GM12874 (cell line): ENCODE results near the gene FCER2.

Experiments
- CTCF ChIP-seq: IDR thresholded peaks from 2 replicates; pipeline ENCODE4 v1.5.1; 2011; ENCODE audit warnings: low read depth, mild to moderate bottlenecking, control low read depth, low read length, moderate library complexity; ENCODE audit not compliant: insufficient read depth

The FCER2 gene

DNA sequence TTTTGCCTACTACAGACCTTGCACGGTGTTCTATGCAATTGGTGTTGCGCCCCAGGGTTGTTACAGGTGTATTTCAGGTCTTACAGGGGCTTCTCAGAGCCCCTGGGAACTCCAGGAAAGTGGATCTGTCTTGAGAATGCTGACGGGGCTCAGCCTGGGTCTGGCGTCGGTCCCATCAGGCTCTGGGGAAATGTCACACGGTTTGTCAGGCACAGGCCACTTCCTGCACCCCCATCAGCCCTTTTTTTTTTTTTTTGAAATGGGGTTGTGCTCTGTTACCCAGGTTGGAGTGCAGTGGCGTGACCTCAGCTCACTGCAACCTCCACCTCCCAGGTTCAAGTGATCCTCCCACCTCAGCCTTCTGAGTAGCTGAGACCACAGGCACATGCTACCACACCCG is 16.7 kb upstream of the FCER2 start:
- no peak for TF ChIP-seq CTCF

DNA sequence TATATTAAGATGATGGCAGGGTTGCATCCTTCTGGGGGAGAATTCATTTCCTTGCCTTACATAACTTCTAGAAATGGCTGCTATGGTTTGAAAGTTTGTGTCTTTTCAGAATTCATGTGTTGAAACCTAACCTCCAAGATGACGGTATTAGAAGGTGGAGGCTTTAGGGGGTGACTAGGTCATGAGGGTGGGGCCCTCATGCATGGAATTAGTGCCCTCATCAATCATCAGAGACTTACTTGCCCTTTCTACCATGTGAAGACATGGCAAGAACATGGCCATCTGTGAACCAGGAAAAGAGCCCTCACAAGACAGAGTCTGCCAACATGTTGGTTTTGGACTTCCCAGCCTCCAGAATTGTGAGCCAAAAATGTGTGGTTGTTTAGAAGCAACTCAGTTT is 14.8 kb upstream of the FCER2 start:
- no peak for TF ChIP-seq CTCF

- TF ChIP-seq CTCF, result no peak
Observed at GRCh38 chr19:7715671-7716070, 13.7 kb upstream of the FCER2 start.

GRCh38 chr19:7710616-7711015 is 8.7 kb upstream of the FCER2 start:
- TF ChIP-seq CTCF, result no peak

DNA sequence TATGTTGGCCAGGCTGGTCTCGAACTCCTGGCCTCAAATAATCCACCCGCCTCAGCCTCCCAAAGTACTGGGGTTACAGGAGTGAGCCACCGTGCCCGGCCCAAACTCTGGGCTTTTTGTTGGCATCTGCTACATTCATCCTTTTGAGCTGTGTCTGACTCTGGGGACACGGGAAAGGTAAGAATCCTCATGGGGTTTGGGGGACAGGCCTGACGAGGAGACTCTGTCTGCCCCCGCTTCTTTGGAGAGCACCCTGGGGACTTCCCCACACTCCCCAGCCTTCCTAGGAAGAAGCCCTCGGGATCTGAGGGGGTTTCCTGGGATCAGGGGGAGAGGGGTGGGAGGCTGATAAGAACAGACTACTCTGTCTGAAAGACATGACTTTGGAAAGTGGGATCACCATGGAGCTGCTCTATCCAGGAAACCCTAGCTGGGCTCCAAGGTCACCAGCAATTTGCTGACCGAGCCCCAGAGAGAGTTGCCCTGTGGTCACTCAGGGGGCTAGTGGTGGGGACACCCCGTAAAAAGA is 8.1 kb upstream of the FCER2 start:
- TF ChIP-seq CTCF, result no peak

DNA sequence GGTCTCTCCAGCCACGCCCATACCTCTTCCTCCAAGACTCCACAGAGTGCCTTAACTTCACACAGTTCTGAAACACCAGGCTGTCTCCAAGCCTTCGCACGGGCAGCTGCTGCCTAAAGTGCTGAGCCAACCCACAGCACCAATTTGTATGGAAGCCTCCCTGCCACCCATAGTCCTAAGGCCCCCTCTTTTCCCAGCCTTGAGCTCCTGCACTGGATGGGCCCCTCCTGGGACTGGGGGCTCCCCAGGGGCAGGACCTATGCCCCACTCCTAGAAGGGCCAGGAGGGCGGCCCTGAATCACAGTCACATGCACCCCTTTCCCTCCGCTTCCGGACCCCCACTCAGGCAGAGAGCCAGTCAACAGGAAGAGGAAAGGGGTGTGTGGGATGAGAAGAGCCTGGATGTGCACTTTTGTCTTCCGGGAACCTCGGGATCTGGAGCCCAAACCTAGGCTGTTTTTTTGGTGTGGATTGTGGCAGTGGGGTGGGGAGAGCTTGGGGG is 5.1 kb upstream of the FCER2 start:
- no peak for TF ChIP-seq CTCF

- TF ChIP-seq CTCF, result no peak
Observed at GRCh38 chr19:7706188-7706954, 4.4 kb upstream of the FCER2 start.
